Measurements from ENCODE around the gene CFAP58.

CFAP58 gene

DNA sequence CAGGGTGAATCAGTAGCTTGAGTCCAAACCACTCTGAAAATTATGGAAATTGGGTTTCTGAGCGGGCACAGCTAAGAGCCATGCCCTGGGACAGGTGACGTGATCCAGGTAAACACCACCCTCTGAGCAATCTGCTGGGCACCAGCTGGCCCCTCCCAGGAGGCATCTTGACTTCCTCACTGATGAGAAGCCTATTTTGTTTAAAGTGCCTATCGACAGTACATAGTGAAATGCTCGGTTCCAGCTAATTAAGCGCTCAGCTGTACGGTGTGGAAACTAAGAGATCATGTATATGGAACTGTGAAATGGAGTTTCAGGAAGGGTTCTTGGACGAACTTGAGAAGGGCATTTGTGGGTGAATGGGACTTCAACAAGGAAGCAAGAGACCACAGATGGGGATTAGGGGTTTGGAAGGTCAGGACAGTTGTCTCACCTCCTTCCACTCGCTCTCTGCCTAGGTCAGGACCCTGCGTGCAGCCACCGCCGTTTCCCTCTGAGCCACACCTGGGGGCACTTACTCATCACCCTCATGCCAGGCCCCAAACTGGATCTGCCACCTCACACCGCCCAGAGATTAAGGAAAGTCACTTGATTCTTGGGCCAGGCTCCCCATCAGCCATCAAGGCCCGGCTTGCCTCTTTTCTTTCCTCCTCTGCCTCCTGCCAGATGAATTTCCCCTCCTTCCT is 18.5 kb upstream of the CFAP58 start:
- no peak for DNase-seq (ENCODE audit: low read depth, low spot score)

GRCh38 chr10:104336821-104337467 is 16.7 kb upstream of the CFAP58 start:
- no peak for DNase-seq (ENCODE audit: low read depth, low spot score)

DNA sequence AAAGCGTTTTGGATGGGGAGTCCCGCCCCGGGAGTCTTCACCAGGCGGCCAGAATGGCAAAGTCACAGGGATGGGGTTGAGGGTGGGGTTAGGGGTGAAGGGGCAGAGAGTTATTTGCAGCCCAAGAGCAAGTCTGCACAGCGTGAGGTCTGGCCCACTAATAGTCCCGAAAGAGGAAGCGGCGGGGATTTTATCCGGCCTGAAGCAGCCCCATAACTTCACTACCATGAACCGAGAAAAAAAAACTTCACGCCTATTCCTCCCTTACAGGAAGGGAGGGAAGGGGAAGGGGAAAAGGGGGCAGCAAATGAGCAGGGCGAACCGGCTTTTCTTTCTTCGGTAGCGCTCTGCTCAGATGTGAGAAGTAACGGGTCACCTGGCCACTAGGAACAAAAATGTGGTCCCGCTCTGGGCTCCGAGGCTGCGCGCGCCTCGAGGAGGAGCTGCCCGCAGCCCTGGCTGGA is 16.1 kb upstream of the CFAP58 start:
- no peak for DNase-seq (ENCODE audit: low read depth, low spot score)

DNA sequence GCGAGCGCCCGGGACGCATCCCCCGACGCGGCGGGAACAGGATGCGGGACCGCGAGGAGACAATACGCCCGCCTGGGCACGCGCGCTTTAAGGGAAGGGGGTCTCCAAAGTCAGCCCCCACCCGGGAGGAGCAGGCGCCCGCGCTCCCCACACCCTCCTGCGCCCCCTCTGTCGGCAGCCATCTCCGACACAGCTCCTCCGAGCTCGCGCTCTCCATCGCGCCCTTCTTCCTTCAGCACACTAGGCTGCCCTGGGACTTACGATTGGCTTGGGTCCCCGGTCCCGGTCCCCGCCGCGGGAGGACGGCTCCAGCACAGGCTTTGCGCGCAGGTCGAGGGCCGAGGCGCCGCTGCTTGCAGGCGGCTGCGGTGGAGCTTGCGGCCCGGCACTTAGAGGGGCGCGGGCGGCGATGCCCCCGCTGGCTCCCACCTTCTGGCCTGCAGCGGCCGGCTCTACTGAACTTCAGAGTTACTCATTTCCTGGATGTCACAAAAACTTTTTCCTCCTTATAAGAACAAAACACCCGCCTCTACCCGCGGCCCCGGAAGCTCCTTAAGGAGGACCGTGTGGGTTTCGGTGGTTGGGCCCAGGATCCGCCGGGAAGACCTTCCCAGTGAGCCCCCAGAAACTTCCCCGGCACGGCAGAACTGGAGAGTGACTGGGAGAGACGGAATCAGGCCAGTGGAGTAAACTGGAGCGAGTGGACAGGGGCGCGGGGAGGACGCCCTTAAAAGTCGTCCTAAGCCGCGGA is 15.5 kb upstream of the CFAP58 start, which contains the start of gene ITPRIP:
TSS of gene ITPRIP (minus strand) at position 481 of the 751 bp plus-strand sequence. CDS start 22,414 bp downstream, outside the sequence.
- DNase-seq (ENCODE audit: low read depth, low spot score) = no peak

DNA sequence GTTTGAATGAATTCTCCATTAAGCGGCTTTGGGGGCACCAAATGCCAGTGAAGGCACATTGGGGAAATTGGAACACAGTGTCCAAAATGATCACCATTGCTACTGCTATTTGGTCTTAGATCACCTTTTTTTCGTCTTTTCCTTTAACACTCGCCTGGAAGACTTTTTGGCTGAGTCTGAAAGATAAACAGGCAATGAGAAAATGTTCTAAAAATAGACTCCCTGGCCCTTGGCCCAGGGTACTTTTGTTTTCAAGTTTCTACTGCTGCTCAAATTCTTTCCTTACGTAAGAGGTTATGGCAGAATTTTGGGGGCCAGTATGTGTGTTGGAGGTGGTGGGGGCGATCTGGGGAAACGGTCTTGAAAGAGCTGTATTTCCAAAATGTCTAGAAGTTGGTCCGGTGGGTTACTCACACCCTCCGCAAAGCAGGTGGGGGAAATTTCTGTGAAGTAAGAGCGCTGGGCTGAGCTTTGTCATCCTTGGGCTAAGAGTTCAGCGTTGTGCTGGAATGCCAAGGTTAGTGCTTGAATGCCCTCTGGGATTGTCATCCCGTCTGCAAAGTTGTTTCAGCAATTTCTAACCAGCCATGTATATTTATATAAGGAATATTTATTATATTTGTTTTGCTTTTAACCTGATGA is 14.0 kb upstream of the CFAP58 start:
- no peak for DNase-seq (ENCODE audit: low read depth, low spot score)

DNA sequence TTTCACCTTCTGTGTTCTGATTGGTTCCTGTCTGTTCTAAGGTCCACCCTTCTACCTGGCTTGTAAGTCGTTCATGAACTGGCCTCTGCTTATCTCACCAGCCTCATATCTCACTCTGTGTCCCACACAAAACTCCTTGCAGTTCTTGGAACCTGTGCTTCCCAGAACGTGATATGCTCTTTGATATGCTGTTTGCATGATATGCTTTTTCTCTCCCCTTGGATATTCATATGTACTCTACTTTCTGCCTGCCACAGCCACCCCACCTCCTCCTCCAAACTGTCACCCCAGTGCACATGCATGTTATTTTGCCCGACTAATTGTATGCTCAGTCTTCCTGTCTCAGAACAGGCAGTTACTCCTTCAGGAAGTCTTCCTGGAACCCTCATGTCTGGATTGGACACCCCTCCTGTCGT is 13.5 kb upstream of the CFAP58 start:
- no peak for DNase-seq (ENCODE audit: low read depth, low spot score)

DNA sequence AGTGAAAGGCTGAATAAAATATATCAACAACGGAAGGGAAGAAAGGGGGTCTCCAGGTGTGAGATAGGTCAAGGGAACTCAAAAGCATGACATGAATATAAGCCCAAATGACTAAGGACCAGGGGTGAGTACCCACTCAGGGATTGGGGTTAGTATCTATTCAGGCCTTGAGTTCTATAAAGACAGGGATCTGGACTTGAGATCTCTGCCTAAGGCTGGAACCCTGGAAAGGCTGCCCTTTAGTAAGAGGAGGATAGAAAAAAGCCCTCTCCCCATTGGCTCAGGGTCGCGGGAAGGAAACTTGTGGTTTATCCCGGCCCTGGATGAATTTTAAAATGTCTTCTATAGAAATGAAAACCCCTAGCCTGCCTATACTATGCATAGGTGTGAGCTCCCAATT is 13.0 kb upstream of the CFAP58 start:
- DNase-seq (ENCODE audit: low read depth, low spot score) = no peak

- no peak for DNase-seq (ENCODE audit: low read depth, low spot score)
These were observed 10.7 kb upstream of the CFAP58 start for GRCh38 chr10:104342941-104343411.

DNA sequence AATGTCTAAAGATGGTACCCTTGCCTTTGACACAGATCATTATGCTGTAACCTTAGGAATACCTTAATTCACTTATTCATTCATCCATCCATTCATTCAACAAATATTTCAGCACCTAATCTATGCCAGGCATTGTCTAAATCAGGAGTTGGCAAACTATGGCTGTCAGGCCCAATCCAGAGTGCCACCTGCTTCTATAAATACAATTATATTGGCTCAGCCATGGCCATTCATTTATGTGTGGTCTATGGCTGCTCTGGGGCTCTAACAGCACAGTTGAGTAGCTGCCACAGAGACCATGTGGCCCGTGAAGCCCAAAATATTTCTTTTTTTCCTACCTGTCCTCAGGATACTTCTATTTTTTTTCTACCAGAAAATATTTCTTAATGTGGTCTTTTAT is 9.4 kb upstream of the CFAP58 start:
- no peak for DNase-seq (ENCODE audit: low read depth, low spot score)

DNA sequence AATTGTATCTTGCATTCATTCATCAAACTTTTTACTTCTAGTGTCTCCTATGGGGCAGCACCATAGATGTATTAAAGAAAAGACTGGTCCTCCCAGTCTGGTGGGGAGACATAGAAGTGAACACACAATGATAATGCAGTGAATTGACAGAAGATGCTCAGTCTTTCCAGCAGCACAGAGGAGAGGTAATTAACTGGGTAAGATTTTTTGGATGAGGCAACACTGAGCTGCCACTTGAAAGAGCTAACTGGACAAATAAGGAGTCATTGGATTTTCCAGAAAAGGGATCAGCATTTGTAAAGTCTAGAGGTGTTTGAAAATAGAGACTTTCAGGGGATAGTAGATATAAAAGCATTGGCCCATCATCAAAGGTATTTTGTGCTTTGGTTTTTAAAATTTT is 8.1 kb upstream of the CFAP58 start:
- DNase-seq (ENCODE audit: low read depth, low spot score) = no peak

- DNase-seq (ENCODE audit: low read depth, low spot score) = no peak
These were observed 7.7 kb upstream of the CFAP58 start for GRCh38 chr10:104345941-104346340.

- DNase-seq (ENCODE audit: low read depth, low spot score) = no peak
These were observed 6.2 kb upstream of the CFAP58 start for GRCh38 chr10:104347295-104348045.

GRCh38 chr10:104348601-104349000 is 5.0 kb upstream of the CFAP58 start:
- no peak for DNase-seq (ENCODE audit: low read depth, low spot score)

DNA sequence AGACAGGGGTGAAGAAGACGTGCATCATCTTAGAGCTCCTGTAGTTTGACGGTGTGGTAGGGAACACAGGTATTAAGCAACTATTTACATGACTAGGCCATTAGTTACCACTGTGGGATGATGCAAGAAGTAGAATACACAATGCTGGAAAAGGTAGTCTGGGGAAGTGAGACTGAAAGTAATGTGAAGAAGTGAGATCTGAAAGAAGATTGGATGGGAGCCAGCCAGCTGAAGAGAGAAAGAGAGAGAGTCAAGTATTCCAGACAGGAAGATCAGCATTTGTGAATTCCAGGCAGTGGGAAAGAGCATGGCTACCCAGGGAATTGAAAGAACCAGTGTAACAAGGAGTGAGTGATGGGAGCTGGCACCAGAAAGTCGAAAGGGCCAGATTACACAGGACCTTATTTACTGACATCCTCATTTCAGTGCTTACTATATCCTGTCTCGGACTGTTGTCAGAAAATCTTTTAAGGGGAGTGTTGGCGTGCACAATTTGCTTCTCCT is 4.0 kb upstream of the CFAP58 start:
- DNase-seq (ENCODE audit: low read depth, low spot score) = no peak

DNA sequence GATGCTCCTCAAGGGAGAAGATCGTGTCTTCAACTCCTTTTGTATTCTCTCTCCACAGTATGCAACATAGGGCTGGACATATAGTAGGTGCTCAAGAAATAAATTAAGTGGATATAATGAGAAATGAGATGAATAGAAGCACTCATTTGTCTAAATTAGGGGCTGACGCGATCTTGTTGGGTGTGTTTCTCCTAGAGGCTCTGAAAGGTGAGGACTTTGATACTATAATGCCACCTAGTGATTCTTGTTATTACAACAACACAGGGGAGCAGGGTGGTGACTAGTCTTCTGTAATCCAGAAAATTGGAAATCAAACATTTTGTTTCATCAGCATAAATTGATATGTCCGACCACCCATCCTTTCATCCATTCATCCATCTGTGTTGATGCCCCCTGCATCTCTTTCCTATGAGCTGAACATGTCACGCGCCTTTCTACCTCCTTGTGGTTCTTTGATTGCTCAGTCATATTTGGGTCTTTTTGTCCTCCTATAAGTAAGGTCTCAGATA is 3.5 kb upstream of the CFAP58 start:
- DNase-seq (ENCODE audit: low read depth, low spot score) = no peak

- DNase-seq (ENCODE audit: low read depth, low spot score) = no peak
These were observed 2.5 kb upstream of the CFAP58 start for GRCh38 chr10:104351061-104351702.

DNA sequence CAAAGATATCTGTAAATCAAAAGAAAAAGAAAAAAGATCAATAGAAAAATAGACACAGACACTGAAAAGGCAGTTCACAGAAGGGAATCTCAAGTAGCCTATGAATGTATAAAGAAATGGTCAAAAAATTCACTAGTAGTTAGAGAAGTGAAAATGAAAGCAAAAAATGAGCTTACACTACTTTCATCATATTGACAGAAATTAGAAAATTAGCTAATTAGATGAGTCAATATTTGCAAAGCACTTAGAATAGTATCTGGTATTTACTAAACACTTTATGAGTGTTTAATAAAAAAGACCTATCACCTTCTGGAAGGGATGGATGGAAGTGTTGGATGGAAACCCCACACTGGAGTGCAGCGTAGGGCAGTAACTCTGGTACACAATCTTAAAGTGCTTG is 1.7 kb upstream of the CFAP58 start:
- DNase-seq (ENCODE audit: low read depth, low spot score) = no peak

DNA sequence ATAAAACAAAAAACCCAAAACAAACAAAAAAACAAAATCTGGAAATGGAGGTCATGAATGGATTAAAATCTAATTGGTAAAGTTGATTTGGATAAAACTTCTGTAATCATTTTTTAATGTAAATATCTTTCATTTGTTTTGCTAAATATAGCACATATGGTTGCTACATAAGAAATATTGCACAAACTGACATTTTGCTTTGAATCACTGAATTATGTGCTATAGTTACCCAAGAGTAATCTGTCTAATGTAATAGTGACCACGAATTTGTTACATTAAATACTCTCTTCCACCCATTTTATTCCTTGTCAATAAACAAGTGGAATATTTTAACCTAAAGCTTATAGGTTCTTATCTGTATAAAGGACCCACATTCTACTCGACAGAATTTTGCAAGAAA is 6.2 kb downstream of the CFAP58 start:
- no peak for DNase-seq (ENCODE audit: low read depth, low spot score)

DNA sequence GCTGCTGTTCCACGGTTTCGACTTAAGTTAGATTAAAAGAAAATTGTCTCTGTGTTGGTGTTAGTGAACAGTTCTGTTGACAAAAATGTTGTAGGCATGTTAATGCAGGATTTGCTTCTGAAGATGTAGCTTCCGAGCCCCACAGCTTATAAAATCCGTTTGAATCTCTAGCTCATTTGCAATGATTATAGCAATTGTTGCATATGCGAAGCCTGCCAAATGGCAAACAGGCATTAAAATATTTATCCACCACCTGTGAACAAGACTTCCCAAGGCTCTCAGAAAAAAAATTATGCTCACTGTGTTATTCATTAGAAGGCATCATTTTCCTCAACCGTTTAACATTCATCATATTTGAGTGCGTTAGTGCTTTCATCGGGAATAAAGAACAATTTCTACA is 14.3 kb downstream of the CFAP58 start:
- DNase-seq (ENCODE audit: low read depth, low spot score) = no peak

DNA sequence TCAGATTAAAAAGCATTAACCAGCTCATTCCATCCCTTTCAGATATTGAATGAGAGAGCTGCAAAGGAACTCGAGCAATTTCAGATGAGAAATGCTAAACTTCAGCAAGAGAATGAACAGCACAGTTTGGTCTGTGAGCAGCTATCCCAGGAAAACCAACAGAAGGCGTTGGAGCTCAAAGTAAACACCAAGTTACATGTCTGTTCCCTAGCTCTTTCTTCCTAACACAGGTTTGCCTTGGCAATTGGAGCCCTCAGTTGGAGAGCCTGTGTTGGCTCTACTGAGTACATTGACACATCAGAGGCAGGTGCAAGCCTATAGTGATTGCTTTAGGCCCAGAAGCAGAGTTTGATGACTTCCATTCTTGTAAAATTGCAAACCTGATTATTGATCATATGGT is 14.7 kb downstream of the CFAP58 start:
- DNase-seq (ENCODE audit: low read depth, low spot score) = no peak
